ENCODE measurements around the gene CHCHD5. TPM values are rescaled to one million over a fixed set of nuclear protein-coding genes. Genes with fewer than 3 reads are reported as not detected.

The CHCHD5 gene
- total RNA-seq, 1 experiment from 2014 or later, result 33.2 TPM

DNA sequence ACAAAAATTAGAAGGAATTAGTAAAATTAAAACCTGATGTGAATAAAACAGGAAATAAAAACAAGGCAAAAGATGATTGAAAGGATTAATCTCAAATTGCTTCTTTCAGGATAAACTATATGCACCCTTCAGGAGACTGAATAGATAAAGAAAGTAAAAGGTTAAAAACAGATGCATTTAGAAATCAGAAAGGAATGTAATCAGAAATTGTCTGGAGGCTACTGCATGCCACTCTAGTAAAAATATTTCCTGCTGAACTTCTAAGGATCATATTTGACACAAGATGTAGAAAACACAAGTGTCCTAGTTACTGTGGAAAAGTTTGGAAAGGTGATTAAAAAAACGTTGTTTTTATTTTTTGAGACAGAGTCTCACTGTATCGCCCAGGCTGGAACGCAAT, 16.2 kb downstream of the CHCHD5 start:
- ChIA-PET CTCF (interaction anchor here (0.6 to 5.9 kb wide), 19 partner anchors 10 to 358 kb away, joined by 3 to 51 read pairs (median 5); partner anchors contain the start of gene SLC20A1), POLR2A (interaction anchor here (0.9 kb wide), 1 partner anchor 45 kb away, joined by 3 read pairs; the partner anchor contains the start of gene SLC20A1)
- Mint-ChIP-seq H3K36me3 (no peaks in the 10 kb centered on the region), H3K4me3 (no peak overlapping the region), H3K4me1 (peaks cover 4% of the 10 kb centered on the region; the same call in 1 of the 2 replicates), H3K9me3 (peaks cover 6% of the 10 kb centered on the region; the same call in 1 of the 2 replicates), H3K27ac (no peak overlapping the region), H3K27me3 (ENCODE audit: low read depth) (no peaks in the 10 kb centered on the region; the same call in 1 of the 2 replicates)
- DNase-seq (ENCODE audit: low spot score) (no peak), ATAC-seq (no peak)
- TF ChIP-seq, protein P1, sequence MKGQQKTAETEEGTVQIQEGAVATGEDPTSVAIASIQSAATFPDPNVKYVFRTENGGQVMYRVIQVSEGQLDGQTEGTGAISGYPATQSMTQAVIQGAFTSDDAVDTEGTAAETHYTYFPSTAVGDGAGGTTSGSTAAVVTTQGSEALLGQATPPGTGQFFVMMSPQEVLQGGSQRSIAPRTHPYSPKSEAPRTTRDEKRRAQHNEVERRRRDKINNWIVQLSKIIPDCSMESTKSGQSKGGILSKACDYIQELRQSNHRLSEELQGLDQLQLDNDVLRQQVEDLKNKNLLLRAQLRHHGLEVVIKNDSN (CRISPR knock-in tag; IDR thresholded peaks at IDR 0.05), result no peak
- TF ChIP-seq, protein P2, sequence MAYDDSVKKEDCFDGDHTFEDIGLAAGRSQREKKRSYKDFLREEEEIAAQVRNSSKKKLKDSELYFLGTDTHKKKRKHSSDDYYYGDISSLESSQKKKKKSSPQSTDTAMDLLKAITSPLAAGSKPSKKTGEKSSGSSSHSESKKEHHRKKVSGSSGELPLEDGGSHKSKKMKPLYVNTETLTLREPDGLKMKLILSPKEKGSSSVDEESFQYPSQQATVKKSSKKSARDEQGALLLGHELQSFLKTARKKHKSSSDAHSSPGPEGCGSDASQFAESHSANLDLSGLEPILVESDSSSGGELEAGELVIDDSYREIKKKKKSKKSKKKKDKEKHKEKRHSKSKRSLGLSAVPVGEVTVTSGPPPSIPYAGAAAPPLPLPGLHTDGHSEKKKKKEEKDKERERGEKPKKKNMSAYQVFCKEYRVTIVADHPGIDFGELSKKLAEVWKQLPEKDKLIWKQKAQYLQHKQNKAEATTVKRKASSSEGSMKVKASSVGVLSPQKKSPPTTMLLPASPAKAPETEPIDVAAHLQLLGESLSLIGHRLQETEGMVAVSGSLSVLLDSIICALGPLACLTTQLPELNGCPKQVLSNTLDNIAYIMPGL (CRISPR knock-in tag; IDR thresholded peaks at IDR 0.05), result no peak
- TF ChIP-seq NR1H2 (CRISPR knock-in tag; IDR thresholded peaks at IDR 0.05), result no peak
- TF ChIP-seq, protein P3, sequence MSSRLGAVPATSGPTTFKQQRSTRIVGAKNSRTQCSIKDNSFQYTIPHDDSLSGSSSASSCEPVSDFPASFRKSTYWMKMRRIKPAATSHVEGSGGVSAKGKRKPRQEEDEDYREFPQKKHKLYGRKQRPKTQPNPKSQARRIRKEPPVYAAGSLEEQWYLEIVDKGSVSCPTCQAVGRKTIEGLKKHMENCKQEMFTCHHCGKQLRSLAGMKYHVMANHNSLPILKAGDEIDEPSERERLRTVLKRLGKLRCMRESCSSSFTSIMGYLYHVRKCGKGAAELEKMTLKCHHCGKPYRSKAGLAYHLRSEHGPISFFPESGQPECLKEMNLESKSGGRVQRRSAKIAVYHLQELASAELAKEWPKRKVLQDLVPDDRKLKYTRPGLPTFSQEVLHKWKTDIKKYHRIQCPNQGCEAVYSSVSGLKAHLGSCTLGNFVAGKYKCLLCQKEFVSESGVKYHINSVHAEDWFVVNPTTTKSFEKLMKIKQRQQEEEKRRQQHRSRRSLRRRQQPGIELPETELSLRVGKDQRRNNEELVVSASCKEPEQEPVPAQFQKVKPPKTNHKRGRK (CRISPR knock-in tag; IDR thresholded peaks at IDR 0.05; ENCODE audit: borderline replicate concordance), result no peak
- TF ChIP-seq ZBTB21 (CRISPR knock-in tag; IDR thresholded peaks at IDR 0.05; ENCODE audit: borderline replicate concordance), result no peak
- TF ChIP-seq, protein P4, sequence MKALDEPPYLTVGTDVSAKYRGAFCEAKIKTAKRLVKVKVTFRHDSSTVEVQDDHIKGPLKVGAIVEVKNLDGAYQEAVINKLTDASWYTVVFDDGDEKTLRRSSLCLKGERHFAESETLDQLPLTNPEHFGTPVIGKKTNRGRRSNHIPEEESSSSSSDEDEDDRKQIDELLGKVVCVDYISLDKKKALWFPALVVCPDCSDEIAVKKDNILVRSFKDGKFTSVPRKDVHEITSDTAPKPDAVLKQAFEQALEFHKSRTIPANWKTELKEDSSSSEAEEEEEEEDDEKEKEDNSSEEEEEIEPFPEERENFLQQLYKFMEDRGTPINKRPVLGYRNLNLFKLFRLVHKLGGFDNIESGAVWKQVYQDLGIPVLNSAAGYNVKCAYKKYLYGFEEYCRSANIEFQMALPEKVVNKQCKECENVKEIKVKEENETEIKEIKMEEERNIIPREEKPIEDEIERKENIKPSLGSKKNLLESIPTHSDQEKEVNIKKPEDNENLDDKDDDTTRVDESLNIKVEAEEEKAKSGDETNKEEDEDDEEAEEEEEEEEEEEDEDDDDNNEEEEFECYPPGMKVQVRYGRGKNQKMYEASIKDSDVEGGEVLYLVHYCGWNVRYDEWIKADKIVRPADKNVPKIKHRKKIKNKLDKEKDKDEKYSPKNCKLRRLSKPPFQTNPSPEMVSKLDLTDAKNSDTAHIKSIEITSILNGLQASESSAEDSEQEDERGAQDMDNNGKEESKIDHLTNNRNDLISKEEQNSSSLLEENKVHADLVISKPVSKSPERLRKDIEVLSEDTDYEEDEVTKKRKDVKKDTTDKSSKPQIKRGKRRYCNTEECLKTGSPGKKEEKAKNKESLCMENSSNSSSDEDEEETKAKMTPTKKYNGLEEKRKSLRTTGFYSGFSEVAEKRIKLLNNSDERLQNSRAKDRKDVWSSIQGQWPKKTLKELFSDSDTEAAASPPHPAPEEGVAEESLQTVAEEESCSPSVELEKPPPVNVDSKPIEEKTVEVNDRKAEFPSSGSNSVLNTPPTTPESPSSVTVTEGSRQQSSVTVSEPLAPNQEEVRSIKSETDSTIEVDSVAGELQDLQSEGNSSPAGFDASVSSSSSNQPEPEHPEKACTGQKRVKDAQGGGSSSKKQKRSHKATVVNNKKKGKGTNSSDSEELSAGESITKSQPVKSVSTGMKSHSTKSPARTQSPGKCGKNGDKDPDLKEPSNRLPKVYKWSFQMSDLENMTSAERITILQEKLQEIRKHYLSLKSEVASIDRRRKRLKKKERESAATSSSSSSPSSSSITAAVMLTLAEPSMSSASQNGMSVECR (CRISPR knock-in tag; IDR thresholded peaks at IDR 0.05; ENCODE audit: borderline replicate concordance), result no peak
- TF ChIP-seq, protein P5, sequence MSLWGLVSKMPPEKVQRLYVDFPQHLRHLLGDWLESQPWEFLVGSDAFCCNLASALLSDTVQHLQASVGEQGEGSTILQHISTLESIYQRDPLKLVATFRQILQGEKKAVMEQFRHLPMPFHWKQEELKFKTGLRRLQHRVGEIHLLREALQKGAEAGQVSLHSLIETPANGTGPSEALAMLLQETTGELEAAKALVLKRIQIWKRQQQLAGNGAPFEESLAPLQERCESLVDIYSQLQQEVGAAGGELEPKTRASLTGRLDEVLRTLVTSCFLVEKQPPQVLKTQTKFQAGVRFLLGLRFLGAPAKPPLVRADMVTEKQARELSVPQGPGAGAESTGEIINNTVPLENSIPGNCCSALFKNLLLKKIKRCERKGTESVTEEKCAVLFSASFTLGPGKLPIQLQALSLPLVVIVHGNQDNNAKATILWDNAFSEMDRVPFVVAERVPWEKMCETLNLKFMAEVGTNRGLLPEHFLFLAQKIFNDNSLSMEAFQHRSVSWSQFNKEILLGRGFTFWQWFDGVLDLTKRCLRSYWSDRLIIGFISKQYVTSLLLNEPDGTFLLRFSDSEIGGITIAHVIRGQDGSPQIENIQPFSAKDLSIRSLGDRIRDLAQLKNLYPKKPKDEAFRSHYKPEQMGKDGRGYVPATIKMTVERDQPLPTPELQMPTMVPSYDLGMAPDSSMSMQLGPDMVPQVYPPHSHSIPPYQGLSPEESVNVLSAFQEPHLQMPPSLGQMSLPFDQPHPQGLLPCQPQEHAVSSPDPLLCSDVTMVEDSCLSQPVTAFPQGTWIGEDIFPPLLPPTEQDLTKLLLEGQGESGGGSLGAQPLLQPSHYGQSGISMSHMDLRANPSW (CRISPR knock-in tag; conservative IDR thresholded peaks at IDR 0.05; ENCODE audit: low read depth), result no peak
- no peak for TF ChIP-seq MXD4 (CRISPR knock-in tag; IDR thresholded peaks at IDR 0.05; ENCODE audit: borderline replicate concordance)
- TF ChIP-seq, protein P6, sequence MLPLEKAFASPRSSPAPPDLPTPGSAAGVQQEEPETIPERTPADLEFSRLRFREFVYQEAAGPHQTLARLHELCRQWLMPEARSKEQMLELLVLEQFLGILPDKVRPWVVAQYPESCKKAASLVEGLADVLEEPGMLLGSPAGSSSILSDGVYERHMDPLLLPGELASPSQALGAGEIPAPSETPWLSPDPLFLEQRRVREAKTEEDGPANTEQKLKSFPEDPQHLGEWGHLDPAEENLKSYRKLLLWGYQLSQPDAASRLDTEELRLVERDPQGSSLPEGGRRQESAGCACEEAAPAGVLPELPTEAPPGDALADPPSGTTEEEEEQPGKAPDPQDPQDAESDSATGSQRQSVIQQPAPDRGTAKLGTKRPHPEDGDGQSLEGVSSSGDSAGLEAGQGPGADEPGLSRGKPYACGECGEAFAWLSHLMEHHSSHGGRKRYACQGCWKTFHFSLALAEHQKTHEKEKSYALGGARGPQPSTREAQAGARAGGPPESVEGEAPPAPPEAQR (CRISPR knock-in tag; IDR thresholded peaks at IDR 0.05), result no peak
- no peak for TF ChIP-seq TEAD4 (CRISPR knock-in tag; IDR thresholded peaks at IDR 0.05)
- TF ChIP-seq, protein P7, sequence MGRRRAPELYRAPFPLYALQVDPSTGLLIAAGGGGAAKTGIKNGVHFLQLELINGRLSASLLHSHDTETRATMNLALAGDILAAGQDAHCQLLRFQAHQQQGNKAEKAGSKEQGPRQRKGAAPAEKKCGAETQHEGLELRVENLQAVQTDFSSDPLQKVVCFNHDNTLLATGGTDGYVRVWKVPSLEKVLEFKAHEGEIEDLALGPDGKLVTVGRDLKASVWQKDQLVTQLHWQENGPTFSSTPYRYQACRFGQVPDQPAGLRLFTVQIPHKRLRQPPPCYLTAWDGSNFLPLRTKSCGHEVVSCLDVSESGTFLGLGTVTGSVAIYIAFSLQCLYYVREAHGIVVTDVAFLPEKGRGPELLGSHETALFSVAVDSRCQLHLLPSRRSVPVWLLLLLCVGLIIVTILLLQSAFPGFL (CRISPR knock-in tag; IDR thresholded peaks at IDR 0.05; ENCODE audit: borderline replicate concordance), result no peak
- TF ChIP-seq, protein P8, sequence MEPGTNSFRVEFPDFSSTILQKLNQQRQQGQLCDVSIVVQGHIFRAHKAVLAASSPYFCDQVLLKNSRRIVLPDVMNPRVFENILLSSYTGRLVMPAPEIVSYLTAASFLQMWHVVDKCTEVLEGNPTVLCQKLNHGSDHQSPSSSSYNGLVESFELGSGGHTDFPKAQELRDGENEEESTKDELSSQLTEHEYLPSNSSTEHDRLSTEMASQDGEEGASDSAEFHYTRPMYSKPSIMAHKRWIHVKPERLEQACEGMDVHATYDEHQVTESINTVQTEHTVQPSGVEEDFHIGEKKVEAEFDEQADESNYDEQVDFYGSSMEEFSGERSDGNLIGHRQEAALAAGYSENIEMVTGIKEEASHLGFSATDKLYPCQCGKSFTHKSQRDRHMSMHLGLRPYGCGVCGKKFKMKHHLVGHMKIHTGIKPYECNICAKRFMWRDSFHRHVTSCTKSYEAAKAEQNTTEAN (CRISPR knock-in tag; IDR thresholded peaks at IDR 0.05), result no peak
- no peak for TF ChIP-seq FOXK1 (CRISPR knock-in tag; IDR thresholded peaks at IDR 0.05)
- TF ChIP-seq ZNF416 (CRISPR knock-in tag; IDR thresholded peaks at IDR 0.05), result no peak
- TF ChIP-seq ZNF396 (CRISPR knock-in tag; IDR thresholded peaks at IDR 0.05; ENCODE audit: borderline replicate concordance), result no peak
- TF ChIP-seq FOXP1 (CRISPR knock-in tag; IDR thresholded peaks at IDR 0.05; ENCODE audit: borderline replicate concordance), result no peak
- no peak for TF ChIP-seq ATF1 (CRISPR knock-in tag; IDR thresholded peaks at IDR 0.05)

Measured in WTC11 (cell line).